ENCODE data around the gene AARS2.
"Not testable (repeated sequence)": the region's sequence is repeated elsewhere in the genome, so short reads cannot be mapped to it uniquely, and the experiment has no call there.

Gene AARS2
- 9.0 to 49.3 (median 27.2) reads per million in 18 experiments for total RNA-seq

GRCh38 chr6:44312901-44313788 is at the start of gene AARS2:
AARS2 (minus strand) TSS chr6:44313347; CDS start chr6:44313323, 24 bp downstream.
- peak; percentile 92 to 93 for DNase-seq

GRCh38 chr6:44361947-44362346 is 48.8 kb upstream of the AARS2 start:
- DNase-seq, result no peak

GRCh38 chr6:44359973-44360372 is 46.8 kb upstream of the AARS2 start:
- DNase-seq, result no peak

GRCh38 chr6:44356487-44356886 is 43.3 kb upstream of the AARS2 start:
- peak; percentile 72 to 92 for DNase-seq

GRCh38 chr6:44355640-44356039 is 42.5 kb upstream of the AARS2 start:
- no peak for DNase-seq

GRCh38 chr6:44353336-44353735 is 40.2 kb upstream of the AARS2 start:
- DNase-seq, result no peak

GRCh38 chr6:44352259-44352658 is 39.1 kb upstream of the AARS2 start:
- DNase-seq, result no peak

- not testable (repeated sequence) for DNase-seq
Measured at GRCh38 chr6:44350650-44350994, 37.5 kb upstream of the AARS2 start.

- peak; percentile 48 to 65 for DNase-seq
Measured at GRCh38 chr6:44349904-44350649, 36.9 kb upstream of the AARS2 start.

GRCh38 chr6:44346818-44347217 is 33.7 kb upstream of the AARS2 start:
- not testable (repeated sequence) for DNase-seq

GRCh38 chr6:44342489-44342888 is 29.3 kb upstream of the AARS2 start, which contains the start of gene SPATS1:
SPATS1 (plus strand) TSS chr6:44342650; CDS start chr6:44343096, 446 bp downstream.
- peak in 1 of 2 donors; percentile 20 for DNase-seq

GRCh38 chr6:44342052-44342451 is 28.9 kb upstream of the AARS2 start:
- peak; percentile 24 to 48 for DNase-seq

- DNase-seq, result no peak
Measured at GRCh38 chr6:44341095-44341890, 28.1 kb upstream of the AARS2 start.

- peak in 1 of 2 donors; percentile 31 for DNase-seq
Measured at GRCh38 chr6:44339763-44340625, 26.8 kb upstream of the AARS2 start.

GRCh38 chr6:44339301-44339700 is 26.2 kb upstream of the AARS2 start:
- no peak for DNase-seq

- peak; percentile 79 to 82 for DNase-seq
Measured at GRCh38 chr6:44338228-44339122, 25.3 kb upstream of the AARS2 start.

GRCh38 chr6:44335631-44336030 is 22.5 kb upstream of the AARS2 start:
- DNase-seq, result no peak

GRCh38 chr6:44333942-44334341 is 20.8 kb upstream of the AARS2 start:
- DNase-seq, result peak; percentile 77 to 78

- DNase-seq, result peak; percentile 51 to 76
Measured at GRCh38 chr6:44333273-44333919, 20.2 kb upstream of the AARS2 start.

GRCh38 chr6:44332585-44332984 is 19.4 kb upstream of the AARS2 start:
- peak in 1 of 2 donors; percentile 27 for DNase-seq
